GM21528 (cell line): ENCODE results near the gene ACVR1.

ENCODE experiments used
- ATAC-seq: cut with Tn5 transposase; IDR thresholded peaks from one replicate; pipeline ENCODE4 v1.9.1; 2021; ENCODE audit warnings: mild to moderate bottlenecking, moderate library complexity; ENCODE audit not compliant: unreplicated experiment, low FRiP score

ACVR1 gene

DNA sequence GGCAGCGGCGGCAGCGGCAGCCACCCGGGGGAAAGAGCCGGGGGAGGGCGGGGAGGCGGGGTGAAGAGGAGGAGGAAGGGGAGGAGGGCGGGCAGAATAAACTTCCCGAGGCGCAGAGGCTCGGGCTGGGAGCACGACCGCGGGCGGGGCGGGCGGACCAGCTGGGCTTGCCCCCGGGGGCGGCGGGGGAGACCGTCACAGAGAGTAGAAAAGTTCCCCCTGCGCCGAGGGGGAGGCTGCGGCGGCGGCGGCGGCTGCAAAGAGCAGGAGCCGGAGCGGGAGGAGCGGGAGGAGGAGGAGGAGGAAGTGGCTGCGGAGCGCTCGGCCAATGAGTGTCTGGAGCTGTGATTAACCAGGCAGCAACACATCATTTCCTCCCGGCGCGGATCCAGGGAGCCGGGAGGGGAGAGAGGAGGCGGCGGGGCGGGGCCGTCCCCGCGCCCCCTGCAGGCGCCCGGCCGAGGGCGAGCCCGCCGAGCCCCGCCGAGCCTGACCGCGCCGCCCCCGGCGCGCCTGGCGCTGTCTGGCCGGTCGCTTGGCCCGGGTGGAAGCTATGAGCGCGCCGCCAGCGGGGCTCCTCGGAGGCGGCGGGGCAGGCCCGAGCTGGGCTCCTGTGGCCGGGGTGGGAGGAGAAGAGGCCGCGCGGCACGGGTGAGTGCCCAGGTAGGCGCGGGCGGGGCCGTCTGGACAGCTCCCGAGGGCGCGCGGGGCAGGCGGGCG, at the start of gene ACVR1:
ACVR1 (minus strand) TSS at position 265 of the 720 bp plus-strand sequence. CDS start 76,837 bp downstream, outside the sequence.
- peak; percentile 96 for ATAC-seq

DNA sequence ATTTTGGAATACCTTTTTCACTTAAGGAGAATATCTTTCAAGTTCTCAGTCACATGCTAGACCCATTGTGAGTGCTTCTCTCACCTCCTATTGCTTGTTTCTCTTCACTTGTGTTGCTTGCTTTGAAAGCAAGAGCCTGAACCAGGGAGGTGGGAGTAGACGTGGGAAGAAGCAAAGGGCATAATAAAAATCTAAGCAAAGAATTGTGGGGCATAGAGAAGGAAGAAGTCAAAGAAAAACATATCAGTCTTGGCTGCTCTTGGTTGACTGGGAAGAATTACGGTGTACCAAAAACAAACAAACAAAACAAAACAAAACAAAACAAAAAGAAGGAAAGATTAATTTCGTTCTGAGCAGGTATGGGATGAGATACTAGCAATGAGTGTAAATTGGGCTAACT, 48.9 kb upstream of the ACVR1 start:
- ATAC-seq = no peak

DNA sequence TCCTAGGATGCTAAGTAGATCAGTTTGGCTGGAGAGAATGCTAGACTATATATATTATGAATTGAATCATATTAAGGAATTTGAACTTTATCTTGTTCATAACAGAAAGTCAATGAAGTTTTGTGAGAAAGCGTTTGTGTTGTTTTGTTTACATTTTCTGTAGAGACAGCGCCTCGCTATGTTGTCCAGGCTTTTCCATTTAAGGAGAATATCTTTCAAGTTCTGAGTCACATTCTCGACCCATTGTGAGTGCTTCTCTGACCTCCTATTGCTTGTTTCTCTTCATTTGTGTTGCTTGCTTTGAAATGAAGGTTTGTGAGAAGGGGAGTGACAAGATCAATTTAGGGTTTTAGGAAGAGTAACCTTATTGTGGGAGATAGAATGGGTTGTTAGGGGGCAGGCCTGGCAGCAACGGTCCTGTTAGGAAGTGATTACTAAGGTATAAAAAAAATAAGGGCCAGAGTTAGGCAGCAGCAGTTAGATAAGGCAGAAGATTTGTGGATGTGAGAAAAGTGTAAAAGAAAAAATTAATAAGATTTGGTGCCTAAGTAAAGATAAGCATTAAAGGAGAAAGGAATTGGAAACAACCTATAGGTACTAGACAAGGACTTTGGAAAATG, 47.6 kb upstream of the ACVR1 start:
- ATAC-seq = no peak

DNA sequence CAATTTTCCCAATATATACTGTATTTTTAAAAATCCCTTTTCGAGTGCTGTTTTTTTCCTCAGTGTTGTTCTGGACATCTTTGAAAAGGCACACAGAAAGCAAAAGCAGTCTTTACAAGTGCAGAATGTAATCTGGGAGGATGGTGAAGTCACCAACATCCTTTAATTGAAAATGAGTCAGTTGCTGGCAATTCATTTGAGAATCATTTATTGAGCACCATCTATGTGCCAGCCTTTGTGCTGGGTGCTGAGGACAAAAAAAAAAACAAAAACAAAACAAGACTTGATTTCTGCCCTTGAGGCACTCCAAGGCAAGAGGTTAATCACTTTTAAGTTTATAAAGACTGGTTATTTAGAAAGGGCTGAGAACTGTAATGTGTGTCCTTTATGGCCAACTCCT, 46.7 kb upstream of the ACVR1 start:
- ATAC-seq = no peak

DNA sequence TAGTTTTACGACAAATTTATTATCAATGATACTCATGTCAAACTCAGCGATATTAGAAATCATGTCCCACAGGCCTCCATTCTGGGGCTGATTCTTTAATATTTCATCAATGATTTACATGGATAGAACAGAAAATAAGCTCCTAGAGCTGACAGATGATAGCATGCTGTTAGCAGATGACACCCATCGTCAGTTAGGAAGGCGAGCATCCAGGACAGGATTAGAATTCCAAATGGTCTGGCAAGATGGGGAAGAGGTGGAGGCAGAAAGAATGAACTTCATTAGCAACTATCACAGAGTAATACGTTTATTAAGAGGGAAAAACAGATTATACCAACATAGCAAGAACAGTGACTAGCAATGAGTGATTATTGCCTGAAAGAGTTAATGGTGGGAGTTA, 46.2 kb upstream of the ACVR1 start:
- ATAC-seq = no peak

DNA sequence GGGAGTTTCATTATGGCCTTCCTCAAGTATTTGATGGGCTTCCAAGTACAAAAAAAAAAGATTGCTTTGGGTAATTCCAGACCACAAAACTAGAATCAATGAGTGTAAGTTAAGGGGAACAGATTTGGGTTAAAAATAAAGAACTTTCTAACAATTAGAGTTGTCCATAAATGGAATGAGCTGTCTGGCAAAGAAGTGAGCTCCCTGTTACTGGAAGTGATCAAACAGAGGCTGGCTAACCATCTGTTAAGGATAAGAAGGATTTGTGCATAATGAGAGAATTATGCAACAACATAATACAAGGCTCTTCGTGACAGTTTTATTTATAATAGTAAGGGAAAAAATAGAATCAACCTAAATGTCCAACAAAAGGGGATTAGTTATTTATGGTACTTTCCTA, 44.6 kb upstream of the ACVR1 start:
- ATAC-seq = no peak

DNA sequence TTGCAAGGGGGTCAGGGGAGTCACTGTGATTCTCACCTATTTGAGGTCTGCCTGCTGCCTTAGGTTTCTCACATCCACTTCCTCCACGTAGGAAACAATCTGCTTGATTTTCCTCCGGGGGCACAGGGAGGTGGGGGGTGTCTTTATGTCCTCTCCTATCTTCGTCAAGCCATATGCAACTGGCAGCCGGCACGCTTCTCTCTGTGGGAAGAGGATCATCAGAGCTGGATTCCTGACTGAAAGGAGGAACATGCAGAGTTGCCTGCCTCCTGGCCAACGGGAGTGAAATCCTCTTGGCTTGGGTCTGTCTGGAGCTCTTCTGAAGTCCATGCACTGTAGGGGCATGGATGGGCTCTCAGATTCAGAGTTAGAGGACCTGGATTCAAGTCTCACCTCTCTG, 43.1 kb upstream of the ACVR1 start:
- ATAC-seq = no peak

DNA sequence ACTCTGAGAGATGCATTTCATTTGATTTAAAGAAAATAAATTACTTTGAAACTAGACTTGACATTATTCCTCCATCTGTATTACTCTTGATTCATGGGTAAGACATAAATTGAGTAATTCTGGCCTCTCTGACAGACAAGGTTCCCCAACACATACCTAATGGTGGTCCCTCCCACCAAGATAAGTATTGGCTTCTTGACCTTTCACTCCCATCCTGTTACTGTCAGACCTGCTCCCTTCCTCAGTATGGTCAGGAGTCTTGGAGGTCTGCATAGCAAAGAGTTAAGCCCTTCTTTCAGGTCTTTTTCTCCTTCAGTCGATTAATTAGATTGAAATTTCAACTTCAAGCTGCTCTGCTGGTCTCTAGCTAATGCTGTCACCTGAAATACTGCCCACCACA, 42.2 kb upstream of the ACVR1 start:
- no peak for ATAC-seq

DNA sequence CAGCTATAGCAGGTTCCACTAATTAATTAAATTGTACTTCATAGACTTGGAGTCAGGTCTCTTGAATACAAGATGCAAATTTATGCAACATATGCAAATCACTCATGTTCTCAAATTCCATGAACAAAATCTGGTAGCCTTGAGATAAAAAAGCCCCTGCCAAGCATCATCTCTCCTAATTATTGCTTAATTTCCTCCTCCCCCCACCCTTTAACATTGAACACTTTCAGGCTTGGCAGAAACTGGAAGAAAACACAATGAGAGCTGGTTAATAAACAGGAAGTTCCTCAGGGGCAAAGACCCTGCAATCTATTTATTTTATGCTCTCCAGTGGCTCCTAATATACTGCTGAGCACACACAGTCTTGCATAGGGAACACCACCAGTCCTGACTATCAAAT, 35.6 kb upstream of the ACVR1 start:
- no peak for ATAC-seq

DNA sequence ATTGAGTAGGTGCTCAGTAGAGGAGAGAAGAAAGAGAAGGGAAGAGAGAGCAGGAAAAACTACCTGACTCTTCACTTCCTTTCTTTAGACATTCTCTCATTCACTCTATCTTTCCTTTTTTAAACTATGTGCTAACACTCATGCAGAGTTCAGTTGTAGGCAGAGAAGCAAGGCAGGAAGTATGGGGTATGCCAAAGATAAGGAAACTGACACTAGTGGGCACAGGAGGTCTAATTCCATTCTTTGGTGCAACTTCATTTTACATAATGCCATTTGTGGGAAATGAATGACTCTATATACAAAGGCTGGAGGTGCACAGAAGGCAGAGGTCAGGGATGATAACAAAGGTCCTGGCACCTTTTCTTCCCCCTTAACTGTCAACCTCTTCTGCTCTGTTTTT, 35.1 kb upstream of the ACVR1 start:
- no peak for ATAC-seq

DNA sequence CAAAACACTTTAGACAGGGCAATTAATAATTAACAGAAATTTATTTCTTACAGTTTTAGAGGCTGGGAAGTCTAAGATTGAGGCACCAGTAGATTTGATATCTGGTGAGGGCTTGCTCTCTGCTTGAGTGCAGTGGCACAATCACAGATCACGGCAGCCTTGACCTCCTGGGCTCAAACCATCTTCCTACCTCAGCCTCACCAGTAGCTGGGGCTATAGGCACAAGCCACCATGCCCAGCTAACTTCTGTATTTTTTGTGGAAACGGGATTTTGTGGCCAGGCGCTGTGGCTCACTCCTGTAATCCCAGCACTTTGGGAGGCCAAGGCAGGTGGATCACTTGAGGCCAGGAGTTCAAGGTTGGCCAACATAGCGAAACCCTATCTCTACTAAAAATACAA, 29.0 kb upstream of the ACVR1 start:
- ATAC-seq = no peak

DNA sequence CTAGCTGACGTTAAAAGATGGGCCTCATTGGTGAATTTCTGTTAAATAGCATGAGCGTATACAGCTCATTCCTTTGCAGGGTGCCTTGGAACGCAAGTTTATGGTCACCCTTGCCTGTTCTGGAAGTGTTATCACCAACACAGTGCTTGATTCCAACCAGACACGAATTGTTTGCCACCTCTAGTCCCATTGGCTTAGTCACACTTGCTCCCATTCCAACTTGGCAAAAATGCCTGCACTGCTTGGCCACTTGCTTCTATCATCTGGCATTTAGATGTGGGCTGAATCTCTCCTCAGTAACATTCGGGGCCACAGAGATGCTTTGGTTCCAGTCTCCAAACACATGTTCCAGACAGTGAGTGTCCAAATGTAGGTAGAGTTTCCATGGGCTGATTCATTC, 27.5 kb upstream of the ACVR1 start:
- no peak for ATAC-seq

DNA sequence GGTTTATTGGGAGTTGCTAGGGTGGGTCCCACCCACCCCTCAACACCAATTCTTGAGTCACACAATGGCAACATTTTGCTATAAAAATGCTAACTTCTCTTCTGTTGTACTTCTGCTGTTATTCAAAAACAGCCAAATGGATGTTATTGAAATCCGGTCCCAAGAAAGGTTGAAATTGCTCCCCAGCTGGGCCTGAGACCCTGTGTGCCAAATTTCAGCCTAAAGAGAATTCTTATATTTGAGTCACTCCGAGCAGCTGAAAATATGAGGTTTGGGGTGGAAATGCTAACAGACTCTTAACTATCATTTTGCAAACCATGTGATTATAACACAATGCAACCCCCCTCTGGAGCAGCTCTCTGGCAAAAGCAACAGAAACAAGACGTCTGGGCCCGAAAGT, 27.0 kb upstream of the ACVR1 start:
- ATAC-seq = no peak

DNA sequence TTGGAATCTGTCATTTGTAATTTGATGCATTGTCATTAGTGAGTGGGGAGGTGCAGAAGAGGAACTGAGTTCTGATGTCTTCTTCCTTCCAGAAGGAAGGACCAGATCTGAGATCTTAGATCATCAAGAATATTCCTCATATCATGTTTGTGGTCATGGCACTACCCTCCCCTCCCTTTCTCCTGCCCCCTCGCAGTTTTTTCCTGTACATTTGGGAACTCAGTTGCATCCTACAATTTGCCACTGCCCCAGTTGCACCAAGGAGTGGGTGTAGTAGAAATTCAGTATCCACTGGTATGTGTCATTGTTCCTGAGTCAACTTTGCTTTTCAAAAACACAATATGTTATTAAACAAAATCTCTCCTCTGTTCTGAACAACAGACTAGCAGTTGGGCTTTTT, 26.6 kb upstream of the ACVR1 start:
- no peak for ATAC-seq

DNA sequence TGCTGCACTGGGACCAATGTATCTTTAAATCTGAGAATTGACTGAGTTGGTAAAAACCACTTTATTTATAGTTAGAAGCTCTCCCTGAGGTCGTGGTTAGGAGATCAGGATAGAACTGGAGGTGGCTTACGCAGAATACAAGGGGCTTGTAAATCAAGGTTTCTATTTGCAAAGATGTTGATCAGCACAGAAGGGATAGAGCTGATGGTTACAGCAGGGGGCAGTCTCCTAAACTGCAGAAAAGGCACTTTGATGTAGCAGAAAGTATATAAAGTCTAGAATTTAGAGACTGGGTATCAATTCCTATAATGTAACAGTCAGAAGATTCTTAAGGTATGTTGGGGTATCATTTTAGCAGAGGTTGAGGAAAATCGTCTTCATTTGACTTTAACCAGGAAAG, 25.2 kb upstream of the ACVR1 start:
- no peak for ATAC-seq

DNA sequence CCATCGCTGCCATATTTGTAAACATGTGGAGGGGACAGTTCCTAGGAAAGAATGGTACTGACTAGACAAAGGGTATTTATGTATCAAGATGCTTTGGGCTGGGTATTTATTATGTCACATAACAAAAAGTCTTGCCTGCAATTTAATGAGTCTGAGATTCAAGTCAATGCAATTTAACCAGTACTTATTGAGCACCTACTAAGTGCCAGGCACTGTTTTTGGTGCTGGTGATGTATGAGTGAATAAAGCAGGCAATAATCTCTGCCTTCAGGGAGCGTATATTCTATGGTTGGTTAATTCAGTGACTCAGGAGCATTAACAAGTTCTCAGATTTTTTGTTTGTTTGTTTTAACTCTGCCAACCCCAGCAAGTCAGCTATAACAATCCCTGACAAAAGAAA, 24.6 kb upstream of the ACVR1 start:
- no peak for ATAC-seq

DNA sequence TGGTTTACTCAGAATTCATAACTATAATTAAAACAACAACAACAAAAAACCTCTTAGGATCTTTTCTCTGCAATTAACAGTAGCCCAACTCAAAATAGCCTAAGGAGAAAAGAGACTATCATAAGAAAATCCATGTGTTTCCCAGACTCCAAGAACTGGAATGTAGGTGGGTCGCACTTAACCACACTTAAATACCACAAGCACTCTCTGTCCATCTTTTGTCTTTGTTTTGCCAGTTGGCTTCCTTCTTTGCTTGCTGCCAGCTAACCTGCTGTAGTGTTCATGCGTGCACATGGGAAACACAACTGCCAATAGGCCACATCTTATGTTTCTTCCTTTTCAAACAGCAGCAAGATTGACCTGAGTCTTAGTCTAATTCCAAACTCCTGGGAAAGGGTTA, 24.1 kb upstream of the ACVR1 start:
- ATAC-seq = no peak

DNA sequence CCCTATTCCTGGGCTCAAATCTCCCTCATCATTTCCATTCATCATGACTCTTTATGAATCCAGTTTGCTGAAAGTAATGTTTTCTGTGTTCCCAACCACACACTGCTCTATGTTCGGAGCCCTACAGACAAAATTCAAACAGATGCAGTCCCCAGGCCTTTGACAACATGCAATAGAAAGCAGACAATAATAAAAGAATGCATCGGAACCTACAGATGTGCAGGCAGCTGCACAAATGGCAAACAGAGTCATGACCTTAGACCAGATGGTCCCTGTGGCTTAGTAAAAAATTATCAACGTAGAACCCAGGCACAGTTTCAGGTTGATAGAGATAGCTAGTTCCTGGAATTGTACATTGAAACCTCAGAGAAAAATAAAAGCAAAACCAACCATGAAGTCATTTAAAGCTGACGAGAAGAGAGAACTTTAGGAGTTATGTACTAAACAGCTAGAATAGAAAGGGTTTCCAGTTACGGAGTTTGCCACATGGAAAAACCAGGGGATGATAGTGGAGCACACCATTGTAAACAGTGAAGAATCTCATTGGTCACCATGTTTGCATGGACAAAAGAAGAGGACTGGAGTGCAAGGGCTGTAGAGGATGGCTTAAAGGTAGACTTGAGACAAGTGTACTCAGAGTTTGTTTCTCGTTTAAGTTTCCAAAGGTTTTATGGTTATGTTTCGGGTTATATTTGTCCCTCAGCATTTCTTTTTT, 23.2 kb upstream of the ACVR1 start:
- ATAC-seq = peak; percentile 80

DNA sequence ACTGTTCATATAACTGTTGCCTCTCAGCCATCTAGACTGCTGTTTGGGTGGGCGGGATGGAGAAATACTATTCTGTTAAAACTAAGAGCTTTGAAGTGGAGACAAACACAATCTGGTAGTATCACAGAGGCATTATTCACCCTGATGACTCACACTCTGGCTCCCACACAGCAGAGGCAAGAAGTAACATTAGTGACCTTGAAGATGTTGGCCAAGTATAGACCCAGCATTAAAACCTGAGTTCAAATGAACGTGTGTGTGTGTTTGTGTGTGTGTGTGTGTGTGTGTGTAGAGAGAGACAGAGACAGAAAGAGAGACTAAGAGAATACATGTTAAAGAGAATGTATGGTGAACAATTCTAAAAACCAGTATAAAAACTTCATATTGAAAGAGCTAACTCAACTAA, 22.5 kb upstream of the ACVR1 start:
- no peak for ATAC-seq

DNA sequence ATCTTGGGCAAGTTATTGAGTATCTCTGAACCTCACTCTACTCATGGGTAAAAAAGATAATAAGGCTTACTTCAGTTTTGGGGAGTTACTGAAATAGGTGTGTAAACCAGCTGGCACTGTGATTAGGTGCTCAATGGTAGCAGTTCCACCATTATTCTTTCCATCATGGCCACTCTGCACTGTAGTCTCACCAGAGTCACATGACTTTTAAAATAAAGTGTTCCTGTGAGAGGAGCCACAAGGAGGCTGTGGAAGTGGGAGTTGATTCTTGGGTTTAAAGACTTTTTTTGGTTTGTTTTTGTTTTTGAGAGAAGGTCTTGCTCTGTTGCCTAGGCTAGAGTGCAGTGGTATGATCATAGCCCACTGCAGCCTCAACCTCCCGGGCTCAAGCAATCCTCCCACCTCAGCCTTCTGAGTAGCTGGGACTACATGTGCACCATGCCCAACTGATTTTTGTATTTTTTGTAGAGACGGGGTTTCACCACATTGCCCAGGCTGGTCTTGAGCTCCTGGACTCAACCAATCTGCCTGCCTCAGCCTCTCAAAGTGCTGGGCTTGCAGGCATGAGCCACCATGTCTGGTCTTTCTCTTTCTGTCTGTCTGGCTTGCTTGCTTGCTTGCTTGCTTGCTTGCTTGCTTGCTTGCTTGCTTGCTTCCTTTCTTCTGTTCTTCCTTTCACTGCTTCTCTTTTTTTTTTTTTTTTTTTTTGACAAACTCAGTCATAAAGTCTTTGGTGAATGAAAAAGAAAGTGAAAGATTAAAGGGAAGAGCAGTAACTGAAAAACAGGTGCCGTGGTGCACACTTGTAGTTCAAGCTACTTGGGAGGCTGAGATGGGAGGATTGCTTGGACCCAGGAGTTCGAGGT, 21.2 kb upstream of the ACVR1 start:
- ATAC-seq = peak; percentile 59

DNA sequence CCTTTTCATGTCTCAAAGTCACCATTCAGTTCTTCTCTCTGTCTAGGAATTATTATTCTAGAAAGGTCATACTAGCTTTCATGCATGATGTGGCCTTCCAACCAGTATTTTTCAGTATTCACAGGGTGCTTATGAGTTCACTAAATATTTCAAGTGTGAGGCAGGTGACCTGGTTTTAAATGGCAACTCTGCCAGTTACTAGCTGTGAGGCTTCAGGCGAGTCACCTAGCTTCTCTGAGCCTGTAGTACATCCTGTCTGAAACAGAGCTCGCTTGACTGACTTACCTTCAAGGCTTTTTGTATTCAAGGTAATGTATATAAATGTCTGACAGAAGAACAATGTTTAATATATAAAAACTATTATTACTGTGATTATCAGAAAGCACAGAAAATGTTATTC, 19.4 kb upstream of the ACVR1 start:
- ATAC-seq = no peak
